ACHN (cell line): ENCODE measurements around the gene INAVA.
"Not testable (repeated sequence)": the region's sequence is repeated elsewhere in the genome, so short reads cannot be mapped to it uniquely, and the experiment has no call there.

Experiments used
- DNase-seq: peaks from one replicate; pipeline ENCODE4 v3.0.0-alpha.2; 2015
- in situ Hi-C: cut with HindIII; loops from 2 replicates; pipeline ENCODE4 v1.10.0; 2017; ENCODE audit warnings: low sequenced_read_pairs, low pct_ligation_motif_present, low pct_unique_long_range_greater_than_20kb

The INAVA gene

GRCh38 chr1:200945111-200945510, 50.4 kb downstream of the INAVA start:
- in situ Hi-C loops: no loop called here
- DNase-seq: no peak

- no peak for DNase-seq
- in situ Hi-C loops: no loop called here
Observed at GRCh38 chr1:200947059-200947566, 52.4 kb downstream of the INAVA start.

GRCh38 chr1:200949626-200950025, 54.9 kb downstream of the INAVA start:
- DNase-seq: no peak
- in situ Hi-C loops: no loop called here

- DNase-seq: no peak
- in situ Hi-C loops: no loop called here
Observed at GRCh38 chr1:200951016-200951415, 56.3 kb downstream of the INAVA start.

GRCh38 chr1:200954434-200954833, 59.7 kb downstream of the INAVA start:
- DNase-seq: no peak
- in situ Hi-C loops: no loop called here

- DNase-seq: no peak
- in situ Hi-C loops: no loop called here
Observed at GRCh38 chr1:200958597-200958996, 63.9 kb downstream of the INAVA start.

- DNase-seq: no peak
- in situ Hi-C loops: no loop called here
Observed at GRCh38 chr1:200959411-200959921, 64.8 kb downstream of the INAVA start.

- DNase-seq: no peak
- in situ Hi-C loops: no loop called here
Observed at GRCh38 chr1:200960236-200960947, 65.7 kb downstream of the INAVA start.

GRCh38 chr1:200960948-200961340, 66.2 kb downstream of the INAVA start:
- in situ Hi-C loops: no loop called here
- no peak for DNase-seq

GRCh38 chr1:200962151-200962550, 67.5 kb downstream of the INAVA start:
- in situ Hi-C loops: not testable (repeated sequence)

GRCh38 chr1:200962631-200963030, 67.9 kb downstream of the INAVA start:
- no peak for DNase-seq
- in situ Hi-C loops: no loop called here

More at GRCh38 chr1:200962151-200962550, 67.5 kb downstream of the INAVA start:
- DNase-seq: not testable (repeated sequence)

GRCh38 chr1:200963076-200963475, 68.4 kb downstream of the INAVA start:
- DNase-seq: no peak
- in situ Hi-C loops: no loop called here

- in situ Hi-C loops: not testable (repeated sequence)
Observed at GRCh38 chr1:200963888-200964287, 69.2 kb downstream of the INAVA start.

More at GRCh38 chr1:200963888-200964287, 69.2 kb downstream of the INAVA start:
- DNase-seq: not testable (repeated sequence)
